ENCODE measurements around the gene DAPL1.
"Not testable (repeated sequence)": the region's sequence is repeated elsewhere in the genome, so short reads cannot be mapped to it uniquely, and the experiment has no call there.

DAPL1 gene

GRCh38 chr2:158809816-158810215, 14.7 kb downstream of the DAPL1 start:
- intact Hi-C loops (cut with DNase I): no loop called here
- no peak for DNase-seq

GRCh38 chr2:158810731-158811460, 15.8 kb downstream of the DAPL1 start:
- DNase-seq: no peak
- intact Hi-C loops (cut with DNase I): no loop called here

GRCh38 chr2:158815166-158815565, 20.0 kb downstream of the DAPL1 start:
- no peak for DNase-seq
- intact Hi-C loops (cut with DNase I): no loop called here

GRCh38 chr2:158815658-158816057, 20.5 kb downstream of the DAPL1 start:
- intact Hi-C loops (cut with DNase I): no loop called here
- no peak for DNase-seq

- intact Hi-C loops (cut with DNase I): no loop called here
- DNase-seq: no peak
Observed at GRCh38 chr2:158817588-158817987, 22.5 kb downstream of the DAPL1 start.

GRCh38 chr2:158818511-158818910, 23.4 kb downstream of the DAPL1 start:
- DNase-seq: no peak
- intact Hi-C loops (cut with DNase I): no loop called here

GRCh38 chr2:158822193-158822592, 27.1 kb downstream of the DAPL1 start:
- intact Hi-C loops (cut with DNase I): no loop called here
- DNase-seq: no peak

- intact Hi-C loops (cut with DNase I): no loop called here
- DNase-seq: no peak
Observed at GRCh38 chr2:158823486-158824237, 28.5 kb downstream of the DAPL1 start.

GRCh38 chr2:158825021-158825420, 29.9 kb downstream of the DAPL1 start:
- intact Hi-C loops (cut with DNase I): no loop called here
- no peak for DNase-seq

- intact Hi-C loops (cut with DNase I): no loop called here
- no peak for DNase-seq
Observed at GRCh38 chr2:158826965-158827364, 31.8 kb downstream of the DAPL1 start.

- no peak for DNase-seq
- intact Hi-C loops (cut with DNase I): no loop called here
Observed at GRCh38 chr2:158828378-158829164, 33.5 kb downstream of the DAPL1 start.

- no peak for DNase-seq
- intact Hi-C loops (cut with DNase I): no loop called here
Observed at GRCh38 chr2:158829167-158829566, 34.0 kb downstream of the DAPL1 start.

GRCh38 chr2:158830201-158830600, 35.1 kb downstream of the DAPL1 start:
- DNase-seq: no peak
- intact Hi-C loops (cut with DNase I): no loop called here

- no peak for DNase-seq
- intact Hi-C loops (cut with DNase I): no loop called here
Observed at GRCh38 chr2:158835431-158835830, 40.3 kb downstream of the DAPL1 start.

GRCh38 chr2:158837645-158838044, 42.5 kb downstream of the DAPL1 start:
- DNase-seq: no peak
- intact Hi-C loops (cut with DNase I): no loop called here

GRCh38 chr2:158841850-158842249, 46.7 kb downstream of the DAPL1 start:
- no peak for DNase-seq
- intact Hi-C loops (cut with DNase I): no loop called here

- intact Hi-C loops (cut with DNase I): no loop called here
- DNase-seq: no peak
Observed at GRCh38 chr2:158845444-158845843, 50.3 kb downstream of the DAPL1 start.

- DNase-seq: no peak
- intact Hi-C loops (cut with DNase I): no loop called here
Observed at GRCh38 chr2:158845859-158846258, 50.7 kb downstream of the DAPL1 start.

- intact Hi-C loops (cut with DNase I); DNase-seq: not testable (repeated sequence)
Observed at GRCh38 chr2:158847526-158847925, 52.4 kb downstream of the DAPL1 start.
